ENCODE data around the gene PIRT. TPM values are rescaled to one million over a fixed set of nuclear protein-coding genes. Genes with fewer than 3 reads are reported as not detected.

The PIRT gene
- polyA plus RNA-seq, 2 of the 4 experiments (the other 2 are of a cell fraction) = not detected

GRCh38 chr17:10777131-10777807 is 60.6 kb downstream of the PIRT start:
- Histone ChIP-seq H3K4me1 (no peaks in the 10 kb centered on the region), H3K27ac (no peak overlapping the region), H3K9me3 (peaks cover 9% of the 10 kb centered on the region), H3K4me2 (no peak overlapping the region), H3K4me3 (no peak overlapping the region)
- ChIA-PET CTCF (interaction anchor here (1.3 to 1.9 kb wide), 2 partner anchors 10 to 16 kb away, joined by 3 to 4 read pairs; no protein-coding TSS in a partner anchor), POLR2A (no interaction called here)
- 60% methylated on average over 11 of the region's 11 CpGs for WGBS (ENCODE audit: missing lambda C conversion rate)
- DNase-seq (ENCODE audit: low read depth in 1 of 2, low spot score in 1 of 2) (no peak), ATAC-seq (no peak), FAIRE-seq (no peak)
- TF ChIP-seq HMGXB4 (CRISPR knock-in tag; IDR thresholded peaks at IDR 0.05; ENCODE audit: borderline replicate concordance) = no peak
- no peak for TF ChIP-seq NPAS2 (CRISPR knock-in tag; IDR thresholded peaks at IDR 0.05; ENCODE audit: borderline replicate concordance)
- TF ChIP-seq EP300 (IDR thresholded peaks at IDR 0.05) = no peak
- no peak for TF ChIP-seq NFE2L2 (conservative IDR thresholded peaks at IDR 0.05; ENCODE audit: low read length)

GRCh38 chr17:10776381-10776780 is 61.5 kb downstream of the PIRT start:
- peak; percentile 7 for FAIRE-seq
- 30% methylated on average over 2 of the region's 2 CpGs for whole genome bisulfite sequencing (ENCODE audit: missing lambda C conversion rate)
- ATAC-seq = no peak
- no peak overlapping the region for H3K4me3 ChIP-seq
- no peak overlapping the region; a peak in 1 of 6 replicates for H3K27ac ChIP-seq
- no peak overlapping the region for H3K4me2 ChIP-seq
- ChIA-PET POLR2A (no interaction called here), CTCF (interaction anchor here (1.9 kb wide), 1 partner anchor 15 kb away, joined by 4 read pairs; no protein-coding TSS in a partner anchor)
- H3K9me3 ChIP-seq = peaks cover 12% of the 10 kb centered on the region
- no peak for TF ChIP-seq HOXA7 (CRISPR knock-in tag; IDR thresholded peaks at IDR 0.05)
- TF ChIP-seq ZNF302 (CRISPR knock-in tag; IDR thresholded peaks at IDR 0.05) = no peak
- no peak for TF ChIP-seq RARB (CRISPR knock-in tag; IDR thresholded peaks at IDR 0.05)
- no peak for TF ChIP-seq HOXB5 (CRISPR knock-in tag; IDR thresholded peaks at IDR 0.05)
- no peak for TF ChIP-seq TP53 (CRISPR knock-in tag; IDR thresholded peaks at IDR 0.05)
- TF ChIP-seq CBX2 (IDR thresholded peaks at IDR 0.05; ENCODE audit: borderline replicate concordance, low read depth) = no peak
- no peak for TF ChIP-seq REST (IDR thresholded peaks at IDR 0.05)
- TF ChIP-seq CBX8 (IDR thresholded peaks at IDR 0.05) = no peak
- TF ChIP-seq CHD4 (IDR thresholded peaks at IDR 0.05; ENCODE audit: borderline replicate concordance) = no peak
- no peak for TF ChIP-seq ZC3H11A (IDR thresholded peaks at IDR 0.05)
- no peak for TF ChIP-seq ZSCAN20 (CRISPR knock-in tag; IDR thresholded peaks at IDR 0.05)
- no peak for TF ChIP-seq ESRRA (IDR thresholded peaks at IDR 0.05; ENCODE audit: borderline replicate concordance, low read length)
- TF ChIP-seq MYC (IDR thresholded peaks at IDR 0.05; ENCODE audit: borderline replicate concordance, low read length) = no peak
- no peak for TF ChIP-seq ATOH8 (CRISPR knock-in tag; IDR thresholded peaks at IDR 0.05; ENCODE audit: low read depth)
- no peak for TF ChIP-seq JUN (IDR thresholded peaks at IDR 0.05)
- no peak for TF ChIP-seq RNF2 (IDR thresholded peaks at IDR 0.05; ENCODE audit: borderline replicate concordance, low read depth)
- no peak for TF ChIP-seq FOSB (CRISPR knock-in tag; IDR thresholded peaks at IDR 0.05)
- TF ChIP-seq CEBPB (IDR thresholded peaks at IDR 0.05) = no peak
- no peaks in the 10 kb centered on the region for H3K4me1 ChIP-seq
- no peak for DNase-seq (ENCODE audit: low read depth in 1 of 2, low spot score in 1 of 2)
